ENCODE results near the gene UGT1A9.

GRCh38 chr2:233778030-233778429 is 106.3 kb downstream of the UGT1A9 start, which contains the start of gene MROH2A:
- no peak for TF ChIP-seq CTCF (IDR thresholded peaks at IDR 0.05; ENCODE audit: insufficient read depth, low read length)
- no peak for TF ChIP-seq REST (IDR thresholded peaks at IDR 0.05; ENCODE audit: insufficient replicate concordance, low read depth)
- no peak for TF ChIP-seq POLR2AphosphoS5 (IDR thresholded peaks at IDR 0.05; ENCODE audit: low read depth)
- TF ChIP-seq GABPA (IDR thresholded peaks at IDR 0.05; ENCODE audit: low read depth), result no peak
